Adrenal gland (tissue), 5 donors: ENCODE data around the gene CLIP4.

Source experiments
- POLR2A ChIP-seq, 2 donors: fragments of 450-650 bp; IDR thresholded peaks; one replicate each; pipeline ENCODE4 v1.6.1; 2017; ENCODE audit warnings: antibody characterized with exemption in 2 of 2, mild to moderate bottlenecking in 2 of 2, moderate library complexity in 1 of 2
- TF ChIP-seq, protein P1 (sequence below), 6 experiments: fragments of 450-650 bp in 4 of 6; fragments of 200-600 bp in 2 of 6; sonication (generic) in 1 of 6; IDR thresholded peaks; 1 replicate in 5 of 6; 2 replicates in 1 of 6; pipeline versions ENCODE4 v1.5.1 to v1.8.0; 2016 to 2021; ENCODE audit warnings: antibody characterized with exemption in 6 of 6, mild to moderate bottlenecking in 2 of 6, moderate library complexity in 1 of 6
- donor health status: DM: no; HTN: no; CAD: no.

DNA sequence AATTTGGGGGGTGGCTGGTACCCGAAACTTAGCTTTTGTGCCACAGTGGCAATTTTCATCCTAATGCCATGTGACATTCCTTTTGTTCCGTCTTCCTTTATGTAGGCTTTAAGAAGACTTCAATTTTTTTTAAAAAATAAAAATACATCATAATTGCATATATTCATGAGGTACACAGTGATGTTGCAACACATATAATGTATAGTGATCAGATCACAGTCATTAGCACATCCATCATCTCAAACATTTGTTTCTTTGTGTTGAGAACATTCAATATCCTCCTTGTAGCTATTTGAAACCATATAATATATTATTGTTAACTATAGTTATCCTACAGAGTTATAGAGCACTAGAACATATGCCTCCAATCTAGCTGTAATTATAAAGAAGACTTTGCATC, 6.0 kb upstream of the CLIP4 start:
- no peak for TF ChIP-seq POLR2A (IDR thresholded peaks at IDR 0.05)
- TF ChIP-seq, protein P1, sequence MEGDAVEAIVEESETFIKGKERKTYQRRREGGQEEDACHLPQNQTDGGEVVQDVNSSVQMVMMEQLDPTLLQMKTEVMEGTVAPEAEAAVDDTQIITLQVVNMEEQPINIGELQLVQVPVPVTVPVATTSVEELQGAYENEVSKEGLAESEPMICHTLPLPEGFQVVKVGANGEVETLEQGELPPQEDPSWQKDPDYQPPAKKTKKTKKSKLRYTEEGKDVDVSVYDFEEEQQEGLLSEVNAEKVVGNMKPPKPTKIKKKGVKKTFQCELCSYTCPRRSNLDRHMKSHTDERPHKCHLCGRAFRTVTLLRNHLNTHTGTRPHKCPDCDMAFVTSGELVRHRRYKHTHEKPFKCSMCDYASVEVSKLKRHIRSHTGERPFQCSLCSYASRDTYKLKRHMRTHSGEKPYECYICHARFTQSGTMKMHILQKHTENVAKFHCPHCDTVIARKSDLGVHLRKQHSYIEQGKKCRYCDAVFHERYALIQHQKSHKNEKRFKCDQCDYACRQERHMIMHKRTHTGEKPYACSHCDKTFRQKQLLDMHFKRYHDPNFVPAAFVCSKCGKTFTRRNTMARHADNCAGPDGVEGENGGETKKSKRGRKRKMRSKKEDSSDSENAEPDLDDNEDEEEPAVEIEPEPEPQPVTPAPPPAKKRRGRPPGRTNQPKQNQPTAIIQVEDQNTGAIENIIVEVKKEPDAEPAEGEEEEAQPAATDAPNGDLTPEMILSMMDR (IDR thresholded peaks at IDR 0.05), result no peak
